NCI-H446 treated with DMSO at 0.1 percent for 48 hours (cell line): ENCODE measurements around the gene BTBD9.
"Not testable (repeated sequence)": the region's sequence is repeated elsewhere in the genome, so short reads cannot be mapped to it uniquely, and the experiment has no call there.

Experiments
- DNase-seq: peaks from one replicate; lab custom pipeline; 2025; lab: John Stamatoyannopoulos, UW

Gene BTBD9

DNA sequence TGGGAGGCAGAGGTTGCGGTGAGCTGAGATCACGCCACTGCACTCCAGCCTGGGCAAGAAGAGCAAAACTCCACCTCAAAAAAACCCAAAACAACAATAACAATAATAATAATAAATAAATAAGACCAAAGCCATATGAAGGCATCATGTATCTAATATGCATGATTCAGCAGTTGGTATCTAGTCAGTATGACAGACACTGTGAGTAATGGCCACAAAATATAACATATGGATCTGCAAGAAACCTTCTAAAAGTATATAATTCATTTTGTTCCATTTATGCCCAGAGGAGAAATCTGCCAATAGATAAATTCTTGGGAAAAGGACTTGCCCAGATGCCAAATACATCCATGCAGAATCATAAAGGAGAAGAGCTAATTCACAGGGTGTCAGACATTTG, 252.3 kb downstream of the BTBD9 start:
- no peak for DNase-seq

DNA sequence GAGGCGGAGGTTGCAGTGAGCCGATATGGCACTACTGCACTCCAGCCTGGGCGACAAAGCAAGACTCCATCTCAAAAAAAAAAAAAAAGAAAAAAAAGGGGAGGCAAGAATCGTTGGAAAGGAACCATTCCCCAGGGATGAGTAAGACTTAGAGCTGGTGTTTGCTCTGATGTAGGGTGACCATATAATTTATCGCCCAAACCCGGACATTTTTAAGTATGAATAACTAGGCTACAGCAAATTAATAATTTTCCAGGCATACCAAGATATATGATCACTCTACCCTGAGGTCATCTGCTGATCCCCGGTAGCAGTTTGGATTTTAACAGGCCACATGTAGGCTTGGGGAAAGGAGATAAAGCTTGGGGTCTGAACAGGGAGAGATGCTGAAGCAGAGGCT, 260.9 kb downstream of the BTBD9 start:
- DNase-seq: no peak

DNA sequence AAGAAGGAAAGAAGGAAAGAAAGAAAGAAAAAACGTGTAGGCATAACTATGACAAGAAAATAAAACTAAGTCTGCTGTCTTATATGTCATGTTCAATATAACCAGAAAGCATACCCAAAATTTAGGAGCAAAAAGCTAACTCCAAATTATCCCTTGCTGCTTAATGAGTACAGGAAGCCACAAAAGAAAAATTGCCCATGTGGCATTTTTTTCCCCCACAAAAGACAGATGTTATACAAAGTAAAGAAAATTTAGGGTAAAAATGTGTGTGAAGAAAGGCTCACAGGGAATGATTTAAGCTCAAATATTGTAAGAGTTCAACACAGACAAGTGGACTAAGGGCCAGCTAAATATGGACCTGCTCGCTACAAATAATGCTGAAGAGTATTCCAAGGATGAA, 263.8 kb downstream of the BTBD9 start:
- no peak for DNase-seq

DNA sequence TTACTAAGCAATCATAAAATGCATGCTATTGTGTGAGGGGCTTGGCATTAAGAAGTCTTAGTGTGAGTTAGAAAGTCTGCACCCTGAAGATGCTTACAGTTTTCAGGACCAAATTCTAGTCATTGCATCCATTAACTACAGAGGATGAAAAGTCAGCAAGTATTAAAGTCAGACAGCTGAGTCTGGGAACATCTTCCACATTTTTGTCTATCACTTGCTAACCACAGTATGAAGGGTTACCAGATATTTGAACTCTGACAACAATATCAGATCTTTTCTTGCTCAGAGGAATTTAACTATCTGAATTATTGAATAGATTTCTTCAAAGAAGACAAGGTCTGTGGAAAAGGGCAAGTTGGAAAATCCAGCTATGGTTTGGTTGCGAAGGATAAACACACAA, 264.4 kb downstream of the BTBD9 start:
- no peak for DNase-seq

DNA sequence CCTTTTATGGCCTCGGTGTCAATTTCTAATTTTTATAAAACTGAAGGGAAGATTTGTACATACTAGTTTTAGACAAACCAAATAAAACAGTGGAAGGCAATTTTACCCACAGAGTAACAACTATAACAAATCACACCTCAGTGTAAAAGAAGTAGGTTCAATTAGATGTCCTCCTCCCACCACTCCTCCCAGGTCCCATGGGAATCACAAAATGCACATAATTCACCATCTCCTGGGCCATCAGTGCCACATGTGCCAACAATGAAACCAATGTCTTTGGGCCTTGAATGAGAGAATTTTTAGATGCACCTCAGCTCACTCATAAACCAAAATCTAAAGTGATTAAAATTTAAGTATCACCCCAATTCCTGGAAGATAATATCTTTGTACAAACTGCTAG, 267.8 kb downstream of the BTBD9 start:
- DNase-seq: no peak

DNA sequence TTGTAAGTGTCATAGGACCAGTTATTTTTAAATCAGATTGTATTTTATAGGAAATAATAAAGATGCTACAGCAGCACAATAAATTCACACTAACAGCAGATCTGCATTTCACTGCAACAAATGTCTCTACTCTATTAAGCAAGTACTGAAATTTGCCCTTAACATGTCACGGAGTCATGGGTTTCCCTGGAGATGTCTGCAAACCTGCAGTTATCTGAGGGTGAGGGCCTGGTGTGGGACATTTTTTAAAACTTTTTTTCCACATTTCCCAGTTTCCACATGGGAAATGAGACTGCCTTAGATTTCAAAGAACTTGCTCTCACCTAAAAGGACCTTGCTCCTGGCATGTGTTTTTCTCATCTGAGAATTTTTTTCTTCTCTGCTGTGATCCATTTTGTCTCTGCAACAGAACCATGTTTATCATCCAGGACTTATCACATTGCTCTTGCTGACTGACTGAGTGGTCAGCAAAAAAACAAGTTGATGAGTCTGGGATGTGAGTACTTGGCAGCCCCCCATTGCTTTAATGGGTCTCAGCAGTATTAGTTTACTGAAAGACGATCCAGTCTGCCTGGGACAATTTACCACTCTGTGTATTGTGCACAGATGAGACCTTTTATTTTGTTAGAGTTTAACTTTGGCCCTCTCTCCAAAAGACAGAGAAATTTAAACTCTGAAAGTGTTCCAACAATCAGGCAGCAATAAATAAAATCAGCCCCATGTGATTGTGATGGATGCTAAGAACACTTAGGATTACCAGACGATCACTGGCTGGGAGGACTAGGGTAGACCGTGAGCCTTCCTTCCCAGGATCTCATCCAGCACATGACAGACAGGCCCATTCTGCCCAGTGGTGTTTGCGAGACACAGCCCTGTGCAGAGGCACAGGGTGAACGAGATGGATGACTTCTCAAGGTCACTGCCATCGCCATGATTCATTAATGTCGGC, 268.8 kb downstream of the BTBD9 start:
- no peak for DNase-seq

DNA sequence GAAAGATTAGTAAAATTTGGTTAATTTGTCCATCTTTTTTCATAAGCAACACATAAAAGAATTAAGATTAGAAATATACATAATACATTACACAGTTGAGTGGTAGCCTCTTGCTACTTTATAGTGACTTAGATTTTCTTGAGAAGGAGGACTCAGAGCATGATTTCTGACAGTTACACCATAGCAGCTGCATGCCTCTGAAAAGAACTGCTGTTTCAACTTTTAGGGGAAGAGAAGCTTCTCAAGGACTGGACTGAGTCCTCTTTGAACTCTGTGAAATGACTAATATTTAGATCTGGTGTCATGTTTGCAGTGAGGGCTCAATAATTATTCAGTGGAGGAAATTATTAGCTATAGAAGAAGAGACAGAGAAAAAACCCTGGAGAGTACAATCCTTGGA, 272.5 kb downstream of the BTBD9 start:
- DNase-seq: no peak

DNA sequence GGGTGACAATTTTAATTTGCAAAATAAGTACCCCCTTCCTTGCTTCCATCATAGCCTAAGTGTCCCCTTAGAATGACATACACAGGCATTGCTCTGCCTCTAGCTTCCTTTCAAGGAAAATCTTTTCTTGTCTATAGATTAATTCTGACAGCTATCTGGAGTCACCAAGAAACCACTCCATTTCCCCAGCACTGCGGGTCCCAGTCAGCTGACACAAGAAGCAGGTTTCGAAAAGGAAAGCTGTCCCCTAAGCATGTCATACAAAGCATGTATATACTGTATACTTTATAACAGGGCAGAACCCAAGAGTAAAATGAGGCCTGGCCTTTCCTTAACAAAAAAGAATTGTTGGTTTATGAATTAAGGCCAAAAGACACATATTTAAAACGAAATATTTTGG, 273.5 kb downstream of the BTBD9 start:
- no peak for DNase-seq

DNA sequence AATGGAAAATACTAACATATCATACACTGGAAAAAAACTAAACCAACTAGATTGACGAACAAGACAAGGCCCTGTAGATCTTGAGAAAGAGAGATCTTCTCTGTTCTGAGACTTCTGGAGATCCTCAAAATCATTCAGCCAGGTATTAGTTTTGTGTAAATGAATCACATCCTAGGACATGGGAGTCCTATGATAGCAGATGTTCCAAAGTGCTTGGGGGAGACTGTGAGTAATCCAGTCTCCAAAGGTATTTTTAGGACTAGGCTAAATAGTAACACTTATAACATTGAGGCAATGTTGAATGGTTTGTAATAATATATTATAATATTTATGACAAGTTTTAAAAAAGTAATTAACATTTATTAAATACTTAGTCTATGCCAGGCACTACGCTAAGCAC, 275.0 kb downstream of the BTBD9 start:
- no peak for DNase-seq

DNA sequence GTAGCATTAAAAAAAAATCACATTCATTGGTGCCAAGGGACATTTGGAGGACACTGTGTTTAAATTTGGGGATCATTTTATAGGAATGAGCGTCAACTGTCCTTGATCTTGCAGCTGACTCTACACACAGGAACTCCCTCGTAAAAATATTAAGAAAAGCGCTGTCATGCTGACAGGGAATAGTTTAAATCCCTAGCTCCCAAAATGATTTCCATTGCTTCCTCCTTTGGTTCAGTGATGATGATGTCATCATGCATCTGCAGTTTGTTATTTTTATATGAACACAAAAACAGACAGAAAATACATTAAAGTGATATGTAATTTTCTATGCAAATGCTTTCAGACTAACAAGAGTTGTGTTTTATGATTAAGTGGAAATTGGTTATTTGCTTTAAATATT, 275.6 kb downstream of the BTBD9 start:
- no peak for DNase-seq

DNA sequence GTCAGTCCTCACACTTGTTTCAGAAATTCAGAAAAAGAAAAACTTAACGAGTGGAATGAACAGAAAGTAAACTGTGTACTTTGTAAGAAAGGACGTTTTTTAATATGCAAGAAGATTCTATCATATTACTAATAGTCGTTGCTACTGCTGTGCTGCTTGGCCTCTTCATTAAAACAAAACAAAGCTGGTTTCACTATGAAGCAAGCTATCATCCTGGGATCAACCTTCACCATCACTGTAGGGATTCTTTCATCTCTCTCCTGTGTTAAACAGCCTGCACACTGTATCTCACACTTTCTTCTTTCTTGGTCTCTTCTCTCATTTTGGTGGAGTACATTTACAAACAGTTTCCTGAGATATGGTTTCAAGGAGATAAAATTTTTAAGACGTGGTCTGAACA, 284.2 kb downstream of the BTBD9 start:
- DNase-seq: no peak

DNA sequence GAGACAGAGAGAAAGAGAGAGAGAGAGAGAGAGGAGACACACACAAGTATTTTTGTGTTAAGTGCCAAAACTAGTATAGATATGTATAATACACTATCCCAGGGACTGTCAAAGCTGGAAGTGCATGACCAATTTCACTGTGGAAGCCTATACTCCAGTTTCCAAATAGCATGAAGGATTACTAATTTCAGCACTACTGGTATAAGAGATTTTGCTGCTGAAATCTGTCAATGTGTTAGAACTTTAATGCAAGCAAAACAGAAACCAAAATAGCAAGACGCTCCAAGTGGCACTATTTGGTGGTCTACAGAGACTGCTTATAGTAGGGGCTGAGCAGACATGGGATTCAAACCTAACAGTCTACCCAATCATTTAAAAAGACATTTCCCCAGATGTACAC, 284.8 kb downstream of the BTBD9 start:
- DNase-seq: no peak

DNA sequence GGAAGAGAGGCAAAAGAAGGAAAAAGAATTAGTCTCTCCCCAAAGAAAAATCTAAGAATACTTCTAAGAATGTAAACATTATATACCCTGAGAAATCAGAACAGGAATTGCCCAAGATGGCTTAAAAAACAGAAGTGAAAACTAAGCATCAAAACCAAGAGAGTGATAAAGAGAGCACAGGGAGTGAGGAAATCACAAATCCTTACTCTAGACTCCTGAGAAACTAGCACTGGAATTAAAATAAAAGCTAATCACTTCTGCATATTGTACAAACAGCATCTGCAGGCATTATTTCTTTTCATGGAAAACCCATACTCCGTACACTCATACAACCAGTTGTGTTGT, 285.7 kb downstream of the BTBD9 start:
- no peak for DNase-seq

DNA sequence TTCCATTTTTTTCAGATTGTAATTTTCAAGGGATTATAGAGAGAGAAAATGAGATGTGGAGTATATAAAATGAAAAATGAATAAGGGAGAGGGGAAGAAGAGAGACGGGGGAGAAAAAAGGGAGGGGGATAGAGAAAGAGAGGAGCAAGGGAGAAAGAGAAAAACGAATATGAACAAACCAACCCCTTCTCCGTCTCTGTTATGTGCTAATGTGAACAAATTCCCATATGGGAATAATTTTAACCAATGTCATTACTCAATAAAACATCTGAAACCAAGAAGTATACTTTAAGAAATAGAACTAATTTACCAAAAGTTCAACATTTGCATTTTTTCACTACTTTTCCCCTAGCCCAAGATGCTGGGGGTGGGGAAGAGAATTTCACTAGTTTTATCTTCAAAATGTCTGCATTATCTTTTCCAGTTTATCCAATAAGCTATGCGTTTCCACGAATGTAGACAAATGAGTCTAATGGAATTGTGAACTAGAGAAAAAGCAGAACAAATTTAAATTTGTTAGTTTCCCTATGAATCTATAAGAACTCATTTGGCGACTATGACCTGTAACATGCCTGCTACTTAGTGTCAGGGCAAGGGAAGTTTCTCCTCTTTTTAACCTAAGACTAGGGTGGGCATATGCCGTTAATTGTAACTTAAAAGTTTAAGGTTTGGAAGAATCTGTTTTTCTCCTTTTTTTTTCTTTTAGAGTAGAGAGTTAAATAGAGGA, 286.3 kb downstream of the BTBD9 start:
- no peak for DNase-seq

DNA sequence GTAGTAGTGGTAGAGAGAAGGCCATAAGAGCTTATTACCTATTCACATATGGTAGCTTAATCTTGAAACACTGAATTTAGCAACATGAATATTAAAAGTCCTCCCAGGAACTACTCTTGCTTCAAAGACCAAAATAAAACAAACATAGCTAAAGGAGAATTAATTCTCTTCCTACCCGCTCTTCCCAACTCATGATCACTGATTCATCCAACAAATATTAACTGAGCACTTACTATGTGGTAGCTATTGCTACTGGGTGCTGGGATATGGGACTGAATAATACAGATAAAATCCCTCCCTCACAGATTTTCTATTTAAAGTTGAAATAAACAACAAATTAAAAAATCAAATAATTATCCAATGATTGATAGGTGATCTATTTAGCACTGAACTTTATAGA, 287.1 kb downstream of the BTBD9 start:
- no peak for DNase-seq

DNA sequence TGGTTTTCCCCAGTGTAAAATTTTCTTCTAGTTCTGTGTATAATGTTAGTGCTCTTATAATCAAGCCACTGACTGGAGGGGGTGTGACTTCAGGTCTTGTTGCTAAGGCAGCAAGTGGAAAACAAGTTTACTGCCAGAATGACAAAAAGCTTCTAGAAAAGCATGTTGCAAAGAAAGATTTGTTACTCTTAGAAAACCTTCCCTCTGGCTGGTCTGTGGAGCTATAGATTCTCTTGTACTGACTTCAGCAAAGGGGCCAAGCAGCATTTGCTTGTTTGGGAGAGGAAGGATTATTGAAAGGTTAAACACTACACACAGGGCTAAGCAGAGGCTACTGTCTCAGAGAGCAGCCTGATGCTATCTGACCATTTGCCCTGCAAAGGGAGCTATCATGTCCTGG, 288.8 kb downstream of the BTBD9 start:
- DNase-seq: no peak

DNA sequence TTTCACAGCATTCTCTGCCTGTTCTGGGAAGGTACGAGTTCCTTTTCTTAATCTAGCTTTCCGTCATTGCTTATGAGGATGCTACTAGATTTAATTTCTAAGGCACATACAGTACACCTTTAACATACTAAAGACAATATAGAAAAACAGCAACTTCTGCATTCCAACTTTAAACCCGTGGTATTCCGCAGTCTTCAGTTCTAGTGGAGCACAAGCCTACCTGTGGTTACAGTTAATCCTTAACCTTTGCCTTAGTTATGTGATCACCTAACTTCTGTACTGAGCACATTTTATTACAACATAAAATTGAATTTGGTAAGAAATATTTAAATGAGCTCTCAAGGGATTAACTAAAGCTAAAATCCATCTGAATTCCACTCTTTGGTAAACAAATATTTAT, 289.5 kb downstream of the BTBD9 start:
- DNase-seq: no peak

DNA sequence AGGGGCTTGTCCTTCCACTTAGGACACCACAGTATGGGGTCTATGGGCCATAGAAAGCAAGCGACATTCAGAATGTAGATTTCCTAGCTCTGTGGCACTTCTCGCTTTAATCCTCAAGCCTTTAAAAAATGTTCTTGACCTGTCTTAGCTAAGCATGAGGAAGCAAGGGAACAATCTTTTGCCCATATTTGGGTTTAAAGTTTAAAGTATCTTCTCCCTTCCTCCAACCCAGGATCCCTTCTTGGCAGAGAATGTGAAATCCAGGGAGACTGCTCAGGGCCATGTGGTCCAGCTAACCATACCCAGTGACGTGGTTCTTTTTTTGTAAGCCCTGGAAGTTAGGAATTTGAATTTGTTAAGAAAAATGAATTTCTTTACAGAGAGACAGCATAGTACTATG, 289.9 kb downstream of the BTBD9 start:
- no peak for DNase-seq

DNA sequence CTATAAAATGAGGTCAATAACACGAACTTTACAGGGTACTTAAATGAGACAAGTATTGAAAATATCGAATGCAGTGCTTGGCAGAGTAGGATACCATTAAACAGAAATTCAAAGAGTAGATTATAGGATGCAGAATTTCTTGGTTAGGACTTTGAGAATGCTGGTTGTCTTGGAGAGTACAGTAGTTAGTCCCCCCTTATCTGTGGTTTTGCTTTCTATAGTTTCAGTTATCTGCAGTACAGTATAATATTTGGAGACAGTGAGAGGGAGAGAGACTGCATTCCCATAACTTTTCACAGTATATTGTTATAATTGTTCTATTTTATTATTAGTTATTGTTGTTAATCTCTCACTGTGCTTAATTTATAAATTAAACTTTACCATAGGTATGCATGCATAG, 290.5 kb downstream of the BTBD9 start:
- DNase-seq: no peak

DNA sequence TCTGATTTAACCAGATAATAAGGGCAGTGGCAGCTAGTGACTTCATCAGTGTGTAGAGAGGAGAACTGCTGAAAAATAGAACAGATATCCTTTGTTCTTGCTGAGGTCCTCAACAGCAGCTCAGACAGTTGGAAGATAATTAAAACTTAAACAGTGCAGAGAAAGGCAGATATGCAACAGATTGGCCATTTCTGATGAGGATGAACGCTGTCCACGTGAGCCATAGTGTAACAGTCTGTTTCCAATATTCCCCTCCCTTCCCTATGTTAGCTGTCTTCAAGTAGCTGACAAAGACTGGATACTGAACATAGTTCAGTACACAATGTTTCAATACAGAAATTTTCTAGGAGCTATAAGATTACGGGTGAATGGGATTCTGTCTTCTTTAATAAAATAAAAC, 291.4 kb downstream of the BTBD9 start:
- DNase-seq: no peak

DNA sequence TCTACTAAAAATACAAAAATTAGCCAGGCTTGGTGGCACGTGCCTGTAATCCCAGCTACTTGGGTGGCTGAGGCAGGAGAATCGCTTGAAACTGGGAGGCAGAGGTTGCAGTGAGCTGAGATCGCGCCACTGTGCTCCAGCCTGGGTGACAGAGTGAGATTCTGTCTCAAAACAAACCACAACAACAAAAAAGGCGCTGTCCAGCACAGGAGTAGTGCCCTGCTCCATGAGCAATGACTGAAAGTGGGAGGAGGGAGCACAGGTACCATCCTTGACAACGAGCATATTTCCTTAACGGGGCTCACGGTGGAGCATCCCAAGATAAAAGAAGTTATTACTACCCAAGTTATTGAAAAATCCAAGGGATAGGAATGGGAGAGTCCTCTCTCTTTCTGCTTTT, 291.9 kb downstream of the BTBD9 start:
- DNase-seq: not testable (repeated sequence)

DNA sequence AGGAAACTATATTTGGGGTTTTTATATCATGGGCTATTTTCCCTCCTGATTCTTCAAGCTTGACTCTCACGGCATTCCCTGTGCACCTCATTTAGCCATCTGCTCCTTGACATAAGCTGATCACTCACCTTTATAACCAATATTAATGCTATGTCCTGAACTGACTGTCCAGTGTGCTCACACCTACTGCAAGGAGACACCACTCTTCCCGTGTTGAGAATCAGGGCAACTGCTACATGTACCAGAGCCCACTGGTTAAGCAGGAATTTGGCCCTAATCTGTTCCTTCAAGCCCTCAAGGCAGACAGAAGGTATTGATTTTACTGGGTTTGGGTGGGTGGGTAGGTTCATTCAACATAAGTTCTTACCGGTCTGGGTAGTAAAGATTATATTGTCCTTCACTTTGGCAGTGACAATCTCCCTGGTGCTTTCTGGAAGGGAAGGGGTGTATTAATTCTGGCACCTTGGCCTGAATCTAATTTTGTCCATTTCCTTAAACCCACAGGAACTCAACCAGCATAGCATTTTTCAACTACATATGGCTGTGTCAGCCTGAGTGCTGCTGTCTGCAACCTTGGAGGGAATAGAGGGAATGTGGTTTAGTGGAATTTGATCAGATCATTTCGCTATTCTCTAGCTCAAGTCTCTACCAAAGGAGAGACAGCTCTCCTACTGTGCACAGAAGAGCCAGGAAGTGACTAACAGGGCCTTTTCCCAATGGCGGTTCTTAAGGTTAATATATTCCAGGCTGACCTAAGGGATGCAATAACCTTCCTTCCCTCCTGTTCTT, 293.2 kb downstream of the BTBD9 start:
- DNase-seq: no peak

DNA sequence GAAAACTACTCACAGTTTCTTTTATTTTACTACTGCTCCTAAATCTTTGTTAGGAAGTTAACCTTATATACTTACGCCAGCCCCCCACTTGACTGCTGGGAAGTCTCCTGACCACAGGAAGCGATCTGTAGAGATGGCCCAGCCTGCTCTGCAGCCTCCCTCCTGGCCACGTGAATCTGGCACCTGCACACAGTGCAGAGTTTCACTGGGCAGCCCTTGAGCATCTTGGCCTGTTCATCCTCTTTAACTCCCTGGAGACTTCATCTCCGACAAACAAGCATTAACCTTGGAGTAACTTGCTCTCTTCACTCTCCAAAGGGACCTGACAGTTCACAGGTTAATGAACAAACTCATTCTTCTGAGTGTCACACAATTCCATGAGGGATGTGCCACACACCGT, 294.1 kb downstream of the BTBD9 start:
- no peak for DNase-seq
